Gastrocnemius medialis (tissue), 4 donors: ENCODE measurements around the gene TET1. TPM values are rescaled to one million over a fixed set of nuclear protein-coding genes. Genes with fewer than 3 reads are reported as not detected.
"Not testable (repeated sequence)": the region's sequence is repeated elsewhere in the genome, so short reads cannot be mapped to it uniquely, and the experiment has no call there.

Experiments used
- ATAC-seq, 2 donors: fragments of 150-250 bp; one replicate each; pipeline ENCODE4 v1.9.1; 2016
- DNase-seq, 2 donors: peaks; one replicate each; pipeline ENCODE4 v3.0.0-alpha.2; 2019
- H3K27ac ChIP-seq, 4 donors: fragments of 200-600 bp; sonication (generic); 1 replicate in 1 of 4; 2 replicates in 3 of 4; pipeline ENCODE4 v1.5.1; 2016 to 2018; ENCODE audit warnings: mild to moderate bottlenecking in 2 of 4, moderate library complexity in 1 of 4
- H3K27me3 ChIP-seq, 3 donors: fragments of 200-600 bp; sonication (generic) in 2 of 3; 1 replicate in 1 of 3; 2 replicates in 2 of 3; pipeline versions ENCODE4 v1.5.1 to v1.6.0; 2016 to 2019; ENCODE audit warnings: mild to moderate bottlenecking in 1 of 3, moderate library complexity in 1 of 3
- H3K36me3 ChIP-seq, 2 donors: fragments of 200-600 bp; sonication (generic) in 1 of 2; one replicate each; pipeline ENCODE4 v1.5.1; 2017 to 2018
- H3K4me1 ChIP-seq, 2 donors: fragments of 200-600 bp; sonication (generic) in 1 of 2; one replicate each; pipeline ENCODE4 v1.5.1; 2016 to 2017; ENCODE audit warnings: mild to moderate bottlenecking in 2 of 2
- H3K4me3 ChIP-seq, 4 donors: fragments of 200-600 bp; sonication (generic) in 3 of 4; 1 replicate in 1 of 4; 2 replicates in 3 of 4; pipeline ENCODE4 v1.5.1; 2016 to 2019; ENCODE audit warnings: mild to moderate bottlenecking in 2 of 4
- H3K9me3 ChIP-seq, 3 donors: fragments of 200-600 bp; sonication (generic) in 2 of 3; 1 replicate in 1 of 3; 2 replicates in 2 of 3; pipeline ENCODE4 v1.5.1; 2016 to 2019
- POLR2A ChIP-seq, 2 donors: fragments of 450-650 bp; IDR thresholded peaks; one replicate each; pipeline ENCODE4 v1.6.1; 2017; ENCODE audit warnings: antibody characterized with exemption in 2 of 2, mild to moderate bottlenecking in 2 of 2, moderate library complexity in 2 of 2
- in situ Hi-C, 4 donors: fragments of 200-750 bp; cut with MboI; loops; one replicate each; pipeline versions ENCODE4 v1.15.0 to v1.8.0; 2017; ENCODE audit warnings: low sequenced_read_pairs in 4 of 4
- intact Hi-C: fragments of 100-400 bp; cut with DNase I; formaldehyde crosslinking; loops from one replicate; pipeline ENCODE4 v1.15.1; 2023; ENCODE audit warnings: low total_unique reads
- total RNA-seq, 4 donors: library from RNA; depleted of rRNA; stranded (reverse); fragments of >200 nt; gene quantifications; one replicate each; pipeline versions ENCODE4 v1.1.0 to v1.2.3, GENCODE V29; 2016
- TF ChIP-seq, protein P1 (sequence below), 5 experiments: fragments of 450-650 bp in 3 of 5; fragments of 200-600 bp in 2 of 5; sonication (generic) in 2 of 5; IDR thresholded peaks in 4 of 5; conservative IDR thresholded peaks in 1 of 5; 1 replicate in 4 of 5; 2 replicates in 1 of 5; pipeline ENCODE4 v1.5.1; 2016 to 2019; ENCODE audit warnings: antibody characterized with exemption in 5 of 5, mild to moderate bottlenecking in 3 of 5, moderate library complexity in 3 of 5

Gene TET1
- total RNA-seq, 4 donors from 2014 or later, result 1.00 to 2.0 (median 1.4) TPM

DNA sequence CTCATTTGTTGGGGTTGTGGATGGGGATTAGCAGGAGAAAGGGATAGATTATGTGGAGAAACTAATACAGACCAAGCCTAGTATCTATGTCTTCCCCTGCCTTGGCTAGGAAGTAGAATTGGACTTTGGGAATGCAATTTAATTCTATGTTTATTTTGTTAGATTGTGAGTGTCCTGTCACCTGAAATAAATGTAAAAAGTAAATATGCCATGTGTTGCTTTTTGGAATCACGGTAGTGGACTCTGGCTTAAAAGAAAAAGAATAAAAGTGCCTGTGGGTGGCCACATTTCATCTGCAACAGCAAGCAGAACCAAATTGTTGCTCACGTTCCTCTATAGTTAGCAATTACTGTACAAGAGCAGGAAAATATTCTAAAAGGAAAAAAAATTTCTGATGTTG is 42.3 kb downstream of the TET1 start:
- Histone ChIP-seq H3K36me3 (no peaks in the 10 kb centered on the region), H3K27me3 (no peaks in the 10 kb centered on the region), H3K4me1 (peaks cover 17 to 33% of the 10 kb centered on the region in 2 donors), H3K27ac (no peak overlapping the region), H3K9me3 (no peaks in the 10 kb centered on the region), H3K4me3 (no peak overlapping the region)
- in situ Hi-C loops (no loop called here), intact Hi-C loops (loop anchor here (10.0 kb wide), 1 partner anchor 48 kb away; no protein-coding TSS in a partner anchor)
- ATAC-seq (no peak), DNase-seq (no peak)
- TF ChIP-seq, protein P1, sequence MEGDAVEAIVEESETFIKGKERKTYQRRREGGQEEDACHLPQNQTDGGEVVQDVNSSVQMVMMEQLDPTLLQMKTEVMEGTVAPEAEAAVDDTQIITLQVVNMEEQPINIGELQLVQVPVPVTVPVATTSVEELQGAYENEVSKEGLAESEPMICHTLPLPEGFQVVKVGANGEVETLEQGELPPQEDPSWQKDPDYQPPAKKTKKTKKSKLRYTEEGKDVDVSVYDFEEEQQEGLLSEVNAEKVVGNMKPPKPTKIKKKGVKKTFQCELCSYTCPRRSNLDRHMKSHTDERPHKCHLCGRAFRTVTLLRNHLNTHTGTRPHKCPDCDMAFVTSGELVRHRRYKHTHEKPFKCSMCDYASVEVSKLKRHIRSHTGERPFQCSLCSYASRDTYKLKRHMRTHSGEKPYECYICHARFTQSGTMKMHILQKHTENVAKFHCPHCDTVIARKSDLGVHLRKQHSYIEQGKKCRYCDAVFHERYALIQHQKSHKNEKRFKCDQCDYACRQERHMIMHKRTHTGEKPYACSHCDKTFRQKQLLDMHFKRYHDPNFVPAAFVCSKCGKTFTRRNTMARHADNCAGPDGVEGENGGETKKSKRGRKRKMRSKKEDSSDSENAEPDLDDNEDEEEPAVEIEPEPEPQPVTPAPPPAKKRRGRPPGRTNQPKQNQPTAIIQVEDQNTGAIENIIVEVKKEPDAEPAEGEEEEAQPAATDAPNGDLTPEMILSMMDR (IDR thresholded peaks at IDR 0.05 in 4 of 5, conservative IDR thresholded peaks at IDR 0.05 in 1 of 5), result no peak
- no peak for TF ChIP-seq POLR2A (IDR thresholded peaks at IDR 0.05)

DNA sequence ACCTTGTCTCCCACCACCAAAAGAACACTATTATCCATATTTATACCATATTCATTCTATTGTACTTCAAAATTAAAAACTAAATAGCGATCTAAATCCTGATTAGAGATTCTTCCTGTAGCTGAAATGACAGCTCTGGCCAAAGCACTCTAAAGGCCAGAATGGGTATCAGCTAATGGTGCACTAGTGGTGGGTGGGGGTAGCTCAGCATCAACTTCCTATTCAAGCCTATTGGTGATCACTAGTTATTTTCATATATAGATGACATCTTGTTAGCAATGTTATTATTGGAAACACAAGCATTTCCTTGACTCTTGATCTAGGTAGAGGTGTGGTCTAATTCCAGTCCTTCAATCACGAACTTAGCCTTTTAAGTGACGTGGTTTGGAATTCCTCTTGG is 43.6 kb downstream of the TET1 start:
- intact Hi-C loops, result loop anchor here (10.0 kb wide), 1 partner anchor 49 kb away; no protein-coding TSS in a partner anchor
- TF ChIP-seq, protein P1 (IDR thresholded peaks at IDR 0.05 in 4 of 5, conservative IDR thresholded peaks at IDR 0.05 in 1 of 5), result no peak
- TF ChIP-seq POLR2A (IDR thresholded peaks at IDR 0.05), result no peak
- Histone ChIP-seq H3K27ac (no peak overlapping the region), H3K4me1 (peaks cover 17 to 33% of the 10 kb centered on the region in 2 donors), H3K9me3 (no peaks in the 10 kb centered on the region), H3K27me3 (no peaks in the 10 kb centered on the region), H3K36me3 (no peaks in the 10 kb centered on the region), H3K4me3 (no peak overlapping the region)
- DNase-seq (no peak), ATAC-seq (no peak)
- in situ Hi-C loops, result no loop called here

DNA sequence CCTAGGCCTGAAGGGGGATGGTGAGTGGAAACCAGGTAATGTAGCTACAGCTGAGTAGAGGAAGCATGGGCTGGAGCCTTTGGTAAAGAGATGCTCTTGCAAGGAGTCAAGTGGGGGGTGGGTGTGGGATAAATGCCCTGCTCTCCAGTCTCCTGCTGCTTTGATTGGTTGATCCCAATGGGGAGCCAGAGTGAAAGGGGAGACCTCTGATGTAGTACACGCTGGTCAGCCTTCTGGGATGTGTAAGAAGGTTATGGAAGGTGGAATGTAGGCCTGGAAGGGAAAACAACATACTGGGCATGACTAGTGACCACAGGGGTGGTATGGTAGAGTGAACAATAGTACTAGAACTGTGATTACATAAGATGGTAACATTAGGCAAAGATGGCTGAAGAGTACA is 44.3 kb downstream of the TET1 start:
- ATAC-seq (no peak), DNase-seq (no peak)
- Histone ChIP-seq H3K9me3 (no peaks in the 10 kb centered on the region), H3K36me3 (no peaks in the 10 kb centered on the region), H3K4me3 (no peak overlapping the region), H3K4me1 (peaks cover 13 to 29% of the 10 kb centered on the region in 2 donors), H3K27me3 (no peaks in the 10 kb centered on the region), H3K27ac (no peak overlapping the region)
- TF ChIP-seq, protein P1 (IDR thresholded peaks at IDR 0.05 in 4 of 5, conservative IDR thresholded peaks at IDR 0.05 in 1 of 5), result no peak
- no peak for TF ChIP-seq POLR2A (IDR thresholded peaks at IDR 0.05)
- intact Hi-C loops, result loop anchor here (10.0 kb wide), 1 partner anchor 50 kb away; no protein-coding TSS in a partner anchor
- in situ Hi-C loops, result no loop called here

DNA sequence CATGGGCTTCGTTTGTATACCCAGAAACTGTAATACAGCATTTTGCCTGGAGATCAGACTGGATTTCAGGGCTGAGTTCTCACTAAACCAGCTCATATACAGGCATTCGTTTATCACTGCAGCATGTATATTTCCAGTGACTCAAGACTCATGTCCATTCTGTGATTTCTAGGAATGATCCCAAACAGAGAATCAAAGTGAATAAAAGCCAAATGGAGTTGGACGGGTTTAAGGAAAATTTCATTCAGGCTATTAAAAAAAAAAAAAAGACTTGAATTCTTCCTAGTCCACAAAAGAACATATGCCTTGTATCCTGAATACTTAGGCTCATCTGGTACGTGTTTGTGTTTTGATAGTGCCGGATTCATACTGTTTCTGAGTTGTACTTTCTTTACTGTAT is 46.8 kb downstream of the TET1 start:
- ATAC-seq (no peak), DNase-seq (no peak)
- Histone ChIP-seq H3K4me3 (no peak overlapping the region), H3K27ac (no peak overlapping the region), H3K36me3 (no peaks in the 10 kb centered on the region), H3K9me3 (no peaks in the 10 kb centered on the region), H3K4me1 (peaks cover 0 to 4% of the 10 kb centered on the region in 2 donors), H3K27me3 (no peaks in the 10 kb centered on the region)
- intact Hi-C loops (loop anchor here (10.0 kb wide), 1 partner anchor 52 kb away; no protein-coding TSS in a partner anchor), in situ Hi-C loops (no loop called here)
- no peak for TF ChIP-seq POLR2A (IDR thresholded peaks at IDR 0.05)
- TF ChIP-seq, protein P1 (IDR thresholded peaks at IDR 0.05 in 4 of 5, conservative IDR thresholded peaks at IDR 0.05 in 1 of 5), result no peak

DNA sequence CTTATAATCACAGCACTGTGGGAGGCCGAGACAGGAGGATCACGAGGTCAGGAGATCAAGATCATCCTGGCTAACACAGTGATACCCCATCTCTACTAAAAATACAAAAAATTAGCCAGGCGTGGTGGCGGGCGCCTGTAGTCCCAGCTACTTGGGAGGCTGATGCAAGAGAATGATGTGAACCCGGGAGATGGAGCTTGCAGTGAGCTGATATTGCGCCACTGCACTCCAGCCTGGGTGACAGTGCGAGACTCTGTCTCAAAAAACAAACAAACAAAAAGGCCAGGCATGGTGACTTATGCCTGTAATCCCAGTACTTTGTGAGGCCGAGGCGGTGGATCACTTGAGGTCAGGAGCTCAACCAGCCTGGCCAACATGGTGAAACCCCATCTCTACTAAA is 49.9 kb downstream of the TET1 start:
- H3K27ac ChIP-seq, in situ Hi-C loops, ATAC-seq, H3K9me3 ChIP-seq, DNase-seq, intact Hi-C loops, H3K27me3 ChIP-seq, H3K4me3 ChIP-seq, H3K36me3 ChIP-seq: not testable (repeated sequence)
- peaks cover 11 to 15% of the 10 kb centered on the region in 2 donors for H3K4me1 ChIP-seq
